H1 (cell line): Measurements from ENCODE around the gene CAPN10. TPM values are rescaled to one million over a fixed set of nuclear protein-coding genes. Genes with fewer than 3 reads are reported as not detected.

Source experiments
- CHD7 ChIP-seq: fragments of 300-600 bp; sonication (generic); IDR thresholded peaks from 2 replicates; pipeline ENCODE4 v1.7.1; 2012; ENCODE audit warnings: low read length, moderate library complexity, mild to moderate bottlenecking, inconsistent platforms; ENCODE audit not compliant: insufficient replicate concordance
- polyA plus RNA-seq, 7 experiments: library from polyadenylated mRNA; depleted of rRNA in 3 of 7; stranded (reverse) in 5 of 7; unstranded in 2 of 7; fragments of >200 nt in 5 of 7; fragments of 200-250 nt in 2 of 7; gene quantifications; 1 replicate in 5 of 7; 2 replicates in 1 of 7; 4 replicates in 1 of 7; pipeline versions ENCODE4 v1.2.1 to v1.2.3, GENCODE V29; 2011 to 2013; ENCODE audit warnings: missing spikeins in 2 of 7, mixed read lengths in 2 of 7
- total RNA-seq: library from RNA; stranded (reverse); fragmentation: NEBNext Ultra II Directional; extraction: Animal tissue kit (Norgen Biotek cat#: 25700); gene quantifications from 2 replicates; pipeline ENCODE4 v1.2.1, GENCODE V29; 2021

Gene CAPN10
- total and polyA plus RNA-seq, 2 of the 8 experiments (the other 6 are each of a cell fraction or from before 2014, with no cell fraction given) = 30.7 to 39.8 TPM

GRCh38 chr2:240569523-240569997 is 17.0 kb upstream of the CAPN10 start (continued):
- no peak for TF ChIP-seq CHD7
